ENCODE results near the gene EEF2K.
"Not testable (repeated sequence)": the region's sequence is repeated elsewhere in the genome, so short reads cannot be mapped to it uniquely, and the experiment has no call there.

The EEF2K gene

DNA sequence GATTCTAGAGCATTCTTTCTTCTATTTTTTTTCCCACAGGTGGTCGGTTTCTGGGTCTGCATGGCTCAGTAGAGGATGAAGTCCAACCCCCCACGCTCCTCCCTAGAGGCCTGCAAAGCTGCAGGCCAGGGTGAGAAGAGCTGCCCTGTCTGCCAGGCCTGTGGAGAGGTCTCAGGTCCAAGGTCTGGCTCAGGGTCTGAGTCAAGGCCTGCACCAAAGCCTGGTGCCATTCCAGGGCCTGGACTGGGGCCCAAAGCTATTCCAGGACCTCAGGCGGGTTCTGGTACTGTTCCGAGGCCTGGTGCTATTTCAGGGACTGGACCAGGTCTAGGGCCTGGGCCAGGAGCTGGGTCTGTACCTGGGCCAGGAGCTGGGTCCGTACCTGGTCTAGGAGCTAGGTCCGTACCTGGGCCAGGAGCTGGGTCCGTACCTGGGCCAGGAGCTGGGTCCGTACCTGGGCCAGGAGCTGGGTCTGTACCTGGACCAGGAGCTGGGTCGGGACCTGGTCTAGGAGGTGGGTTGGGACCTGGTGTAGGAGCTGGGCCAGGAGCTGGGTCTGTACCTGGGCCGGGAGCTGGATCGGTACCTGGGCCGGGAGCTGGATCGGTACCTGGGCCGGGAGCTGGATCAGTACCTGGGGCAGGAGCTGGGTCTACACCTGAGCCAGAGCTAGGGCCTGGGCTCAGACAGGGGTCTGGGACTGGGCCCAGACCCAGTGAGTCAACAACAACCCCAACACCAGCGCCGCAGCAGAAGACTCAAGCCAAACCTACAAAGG is 40.4 kb upstream of the EEF2K start:
- TF ChIP-seq, protein P1, sequence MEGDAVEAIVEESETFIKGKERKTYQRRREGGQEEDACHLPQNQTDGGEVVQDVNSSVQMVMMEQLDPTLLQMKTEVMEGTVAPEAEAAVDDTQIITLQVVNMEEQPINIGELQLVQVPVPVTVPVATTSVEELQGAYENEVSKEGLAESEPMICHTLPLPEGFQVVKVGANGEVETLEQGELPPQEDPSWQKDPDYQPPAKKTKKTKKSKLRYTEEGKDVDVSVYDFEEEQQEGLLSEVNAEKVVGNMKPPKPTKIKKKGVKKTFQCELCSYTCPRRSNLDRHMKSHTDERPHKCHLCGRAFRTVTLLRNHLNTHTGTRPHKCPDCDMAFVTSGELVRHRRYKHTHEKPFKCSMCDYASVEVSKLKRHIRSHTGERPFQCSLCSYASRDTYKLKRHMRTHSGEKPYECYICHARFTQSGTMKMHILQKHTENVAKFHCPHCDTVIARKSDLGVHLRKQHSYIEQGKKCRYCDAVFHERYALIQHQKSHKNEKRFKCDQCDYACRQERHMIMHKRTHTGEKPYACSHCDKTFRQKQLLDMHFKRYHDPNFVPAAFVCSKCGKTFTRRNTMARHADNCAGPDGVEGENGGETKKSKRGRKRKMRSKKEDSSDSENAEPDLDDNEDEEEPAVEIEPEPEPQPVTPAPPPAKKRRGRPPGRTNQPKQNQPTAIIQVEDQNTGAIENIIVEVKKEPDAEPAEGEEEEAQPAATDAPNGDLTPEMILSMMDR (IDR thresholded peaks at IDR 0.05; ENCODE audit: extremely low read depth, missing control alignments) = no peak
- DNase-seq (ENCODE audit: low spot score) = no peak

DNA sequence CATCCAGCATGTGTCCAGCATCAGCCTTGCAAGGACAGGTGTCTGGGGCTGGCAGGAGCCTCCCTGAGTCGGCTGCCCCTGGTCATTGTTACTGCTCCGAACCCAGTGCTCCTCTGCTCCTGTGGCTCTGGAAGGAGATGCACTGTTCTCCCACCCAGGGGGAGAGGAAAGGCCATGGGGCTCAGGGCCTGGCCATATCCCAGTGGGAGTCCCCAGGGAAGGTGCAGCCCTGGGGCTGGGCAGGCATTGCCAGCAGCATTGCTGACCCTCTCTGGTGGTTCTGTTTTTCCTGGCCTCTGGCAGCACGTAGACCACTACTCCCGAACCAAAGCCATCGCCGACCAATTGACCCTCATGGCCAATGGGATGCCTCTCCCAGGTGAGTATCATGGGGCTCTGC is 34.1 kb upstream of the EEF2K start:
- TF ChIP-seq, protein P1 (IDR thresholded peaks at IDR 0.05; ENCODE audit: extremely low read depth, missing control alignments) = no peak
- DNase-seq (ENCODE audit: low spot score) = no peak

DNA sequence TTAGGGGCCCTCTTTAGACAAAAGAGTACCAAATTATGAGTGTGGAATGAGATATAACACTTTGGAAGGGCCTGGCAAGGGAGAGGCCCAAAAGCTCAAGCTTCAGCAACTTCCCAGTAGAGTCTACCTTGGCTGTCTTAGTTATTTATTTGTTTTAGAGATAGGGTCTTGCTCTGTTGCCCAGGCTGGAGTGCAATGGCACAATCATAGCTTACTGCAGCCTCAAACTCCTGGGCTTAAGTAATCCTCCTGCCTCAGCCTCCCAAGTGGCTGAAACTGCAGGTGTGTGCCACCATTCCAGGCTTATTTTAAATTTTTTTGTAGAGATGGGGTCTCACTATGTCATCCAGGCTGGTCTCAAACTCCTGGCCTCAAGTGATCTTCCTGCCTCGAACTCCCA is 33.4 kb upstream of the EEF2K start:
- not testable (repeated sequence) for DNase-seq (ENCODE audit: low spot score)

DNA sequence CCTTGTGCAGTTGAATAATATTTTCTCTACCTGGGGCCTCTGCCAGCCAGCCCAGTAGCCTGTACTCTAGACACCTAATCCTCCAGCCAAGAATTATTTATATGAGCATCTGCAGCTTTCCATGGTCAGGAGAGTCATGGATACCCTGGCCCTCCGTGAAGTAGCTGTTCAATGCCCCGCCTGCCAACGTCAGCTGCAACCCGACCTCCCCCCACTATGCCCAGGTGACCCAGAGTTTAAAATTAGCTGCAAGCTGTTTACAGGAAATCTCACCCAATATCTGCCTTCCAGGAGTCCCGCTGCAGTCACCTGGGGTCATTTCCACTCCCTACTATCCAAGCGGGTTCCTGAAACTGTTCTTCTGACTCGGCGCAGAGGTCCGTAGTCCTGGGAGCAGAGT is 31.4 kb upstream of the EEF2K start:
- DNase-seq (ENCODE audit: low spot score) = no peak
- TF ChIP-seq, protein P1 (IDR thresholded peaks at IDR 0.05; ENCODE audit: extremely low read depth, missing control alignments) = no peak

DNA sequence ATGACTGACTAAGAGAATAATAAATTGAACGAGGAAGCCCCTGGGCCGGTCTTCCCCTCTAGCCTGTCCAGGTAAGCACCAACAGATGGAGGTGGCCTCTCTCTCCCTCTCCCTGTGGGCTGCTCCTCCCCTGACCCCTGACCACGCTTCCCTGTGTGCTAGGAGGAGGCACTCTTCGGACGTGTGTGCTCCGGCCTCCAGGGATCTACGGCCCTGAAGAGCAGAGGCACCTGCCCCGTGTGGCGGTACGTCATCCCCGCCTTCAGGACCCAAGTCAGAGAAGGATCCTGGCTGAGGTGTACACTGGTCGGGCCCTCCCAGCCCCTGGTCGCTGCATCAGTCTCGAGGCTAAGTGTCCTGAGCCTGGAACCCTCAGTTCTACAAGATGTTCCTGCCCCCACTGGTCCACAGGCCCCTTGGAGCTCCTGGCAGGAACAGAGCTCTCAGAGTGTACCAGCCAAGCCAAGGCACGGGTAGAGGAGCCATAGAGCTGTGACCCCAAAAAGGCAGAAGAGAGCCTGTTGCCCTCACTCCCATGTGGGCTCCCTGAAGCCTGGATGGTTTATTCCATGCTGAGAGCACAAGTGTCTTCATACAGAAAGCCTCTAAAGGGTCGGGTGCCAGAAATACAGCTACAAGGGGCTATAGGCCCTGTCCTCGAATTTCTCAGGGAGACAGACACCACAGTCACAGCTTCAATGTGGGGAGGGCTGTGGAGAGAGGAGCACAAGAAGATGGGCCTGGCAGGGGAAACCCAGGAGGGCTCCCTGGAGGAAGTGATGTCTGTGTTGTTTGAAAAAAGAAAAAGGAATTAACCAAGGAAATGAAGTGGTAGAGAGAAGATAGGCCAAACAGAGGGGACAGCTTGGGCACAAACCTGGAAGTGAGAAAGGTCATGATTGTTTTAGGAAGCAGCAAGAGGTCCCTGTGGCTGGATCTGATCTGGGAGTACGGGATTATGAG is 27.8 kb upstream of the EEF2K start:
- TF ChIP-seq, protein P1 (IDR thresholded peaks at IDR 0.05; ENCODE audit: extremely low read depth, missing control alignments) = no peak

DNA sequence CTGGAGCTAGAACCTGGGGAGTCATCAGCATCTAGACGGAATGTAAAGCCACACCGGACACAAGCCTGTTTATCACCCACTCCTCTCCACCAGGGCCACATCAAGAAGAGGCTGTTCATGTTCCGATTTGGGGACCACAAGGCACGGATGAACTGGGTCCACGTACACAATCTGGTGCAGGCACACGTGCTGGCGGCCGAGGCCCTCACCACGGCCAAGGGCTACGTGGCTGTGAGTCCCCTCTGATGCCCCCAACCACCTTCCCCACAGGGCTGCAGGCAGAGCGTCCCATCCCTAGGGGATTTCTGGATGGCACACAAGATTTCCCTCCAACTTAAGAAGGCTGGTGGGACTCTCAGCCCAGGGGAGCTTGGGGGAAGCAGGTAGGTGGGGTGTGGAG is 24.7 kb upstream of the EEF2K start:
- TF ChIP-seq, protein P1 (IDR thresholded peaks at IDR 0.05; ENCODE audit: extremely low read depth, missing control alignments) = no peak
- DNase-seq (ENCODE audit: low spot score) = no peak

More for the DNA sequence above, 27.8 kb upstream of the EEF2K start:
- no peak for DNase-seq (ENCODE audit: low spot score)

DNA sequence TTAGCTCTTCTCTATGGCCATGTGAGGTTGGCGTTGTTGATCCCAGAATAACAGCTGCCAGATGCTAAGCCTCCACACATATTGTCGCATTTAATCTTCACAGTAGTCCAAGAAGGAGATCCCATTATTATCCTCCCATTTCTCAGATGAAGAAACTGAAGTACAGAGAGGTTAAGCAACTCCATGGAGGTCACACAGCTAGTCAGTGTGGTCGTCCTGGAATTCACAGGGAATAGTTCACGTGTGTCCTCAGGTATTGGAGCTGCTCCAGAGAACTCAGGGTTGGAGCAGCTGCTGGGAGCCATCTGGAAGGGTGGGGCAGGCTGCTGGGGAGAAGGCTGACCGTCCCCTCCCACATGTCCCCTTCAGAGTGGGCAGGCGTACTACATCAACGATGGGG is 24.2 kb upstream of the EEF2K start:
- TF ChIP-seq, protein P1 (IDR thresholded peaks at IDR 0.05; ENCODE audit: extremely low read depth, missing control alignments) = no peak
- DNase-seq (ENCODE audit: low spot score) = no peak

All from GM20000 (cell line).